HG03575 (cell line): Measurements from ENCODE around the gene TMEM255B.

Source experiments
- ATAC-seq: cut with Tn5 transposase; IDR thresholded peaks from one replicate; pipeline ENCODE4 v1.9.1; 2021; ENCODE audit not compliant: unreplicated experiment, insufficient number of reproducible peaks, low FRiP score; ENCODE audit errors: extremely low read depth

The TMEM255B gene

DNA sequence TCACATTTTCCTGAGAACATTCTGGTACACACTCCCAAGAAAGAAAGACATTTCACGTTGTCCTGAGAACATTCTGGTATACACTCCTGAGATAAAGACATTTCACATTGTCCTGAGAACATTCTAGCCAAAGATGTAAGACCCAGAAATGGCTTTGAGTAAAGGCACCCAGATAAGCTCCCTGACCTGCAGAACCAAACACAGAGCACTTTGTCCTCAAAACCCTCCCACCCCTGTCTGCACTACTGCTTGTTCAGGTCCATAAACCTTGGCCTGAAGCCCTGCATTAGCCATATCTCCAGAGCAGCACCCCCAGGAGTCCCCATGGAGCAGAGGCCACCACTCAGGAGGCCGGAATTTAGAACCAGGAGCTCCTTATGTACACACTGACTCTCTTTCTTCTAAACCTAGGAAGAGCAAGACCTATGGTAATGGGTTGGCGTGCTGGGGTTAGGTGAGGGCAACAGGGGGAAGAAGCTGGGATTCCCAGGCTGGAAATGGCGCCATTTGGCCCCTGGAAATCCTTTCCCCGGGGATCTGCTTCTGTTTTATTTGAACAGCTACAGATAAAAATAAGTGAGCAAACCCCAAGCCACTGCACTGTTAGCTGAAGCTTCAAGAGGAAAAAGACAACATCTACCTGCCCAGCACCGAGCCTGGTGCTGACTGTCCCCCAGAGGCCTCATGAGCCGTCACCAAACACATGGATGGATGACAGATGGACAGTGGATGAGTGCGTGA, 91.1 kb downstream of the TMEM255B start:
- ATAC-seq, result no peak

DNA sequence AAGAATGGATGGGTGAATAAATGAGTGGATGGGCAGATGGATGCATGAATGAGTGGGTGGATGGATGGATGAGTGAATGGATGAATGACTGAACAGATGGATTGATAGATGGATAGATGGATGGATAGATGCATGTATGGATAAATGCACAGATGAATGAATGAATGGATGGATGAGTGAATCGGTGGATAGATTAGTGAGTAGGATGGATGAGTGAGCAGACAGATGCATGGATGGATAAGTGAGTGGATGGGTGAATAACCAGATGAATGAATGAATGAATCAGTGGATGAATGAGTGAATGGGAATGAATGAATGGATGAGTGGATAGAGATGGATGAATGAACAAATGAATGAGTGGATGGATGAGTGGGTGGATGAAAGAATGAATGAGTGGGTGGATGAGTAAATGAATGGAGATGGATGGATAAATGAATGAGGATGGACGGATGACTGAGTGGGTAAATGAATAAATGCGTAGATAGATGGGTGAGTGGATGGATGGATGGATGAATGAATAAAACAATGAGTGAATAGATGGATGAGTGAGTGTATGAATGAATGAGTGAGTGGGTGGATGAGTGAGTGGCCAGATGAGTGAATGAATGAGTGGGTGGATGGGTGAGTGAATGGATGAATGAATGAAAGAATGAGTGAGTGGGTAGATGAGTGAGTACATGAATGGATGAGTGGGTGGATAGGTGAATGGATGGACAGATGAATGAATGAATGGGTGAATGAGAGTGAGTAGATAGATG, 91.9 kb downstream of the TMEM255B start:
- no peak for ATAC-seq

DNA sequence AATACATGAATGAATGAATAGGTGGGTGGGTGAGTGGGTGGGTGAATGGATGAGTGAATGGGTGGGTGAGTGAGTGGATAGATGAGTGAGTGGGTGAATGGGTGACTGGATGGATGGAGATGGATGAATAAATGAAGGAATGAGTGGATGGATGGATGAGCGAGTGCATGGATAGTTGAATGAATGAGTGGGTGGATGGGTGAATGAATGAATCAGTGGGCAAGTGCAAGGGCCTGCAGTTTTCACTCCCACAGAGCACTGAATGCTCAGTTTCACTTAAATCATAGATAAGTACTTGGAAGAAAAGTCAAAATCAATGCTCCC, 92.4 kb downstream of the TMEM255B start:
- ATAC-seq, result no peak

DNA sequence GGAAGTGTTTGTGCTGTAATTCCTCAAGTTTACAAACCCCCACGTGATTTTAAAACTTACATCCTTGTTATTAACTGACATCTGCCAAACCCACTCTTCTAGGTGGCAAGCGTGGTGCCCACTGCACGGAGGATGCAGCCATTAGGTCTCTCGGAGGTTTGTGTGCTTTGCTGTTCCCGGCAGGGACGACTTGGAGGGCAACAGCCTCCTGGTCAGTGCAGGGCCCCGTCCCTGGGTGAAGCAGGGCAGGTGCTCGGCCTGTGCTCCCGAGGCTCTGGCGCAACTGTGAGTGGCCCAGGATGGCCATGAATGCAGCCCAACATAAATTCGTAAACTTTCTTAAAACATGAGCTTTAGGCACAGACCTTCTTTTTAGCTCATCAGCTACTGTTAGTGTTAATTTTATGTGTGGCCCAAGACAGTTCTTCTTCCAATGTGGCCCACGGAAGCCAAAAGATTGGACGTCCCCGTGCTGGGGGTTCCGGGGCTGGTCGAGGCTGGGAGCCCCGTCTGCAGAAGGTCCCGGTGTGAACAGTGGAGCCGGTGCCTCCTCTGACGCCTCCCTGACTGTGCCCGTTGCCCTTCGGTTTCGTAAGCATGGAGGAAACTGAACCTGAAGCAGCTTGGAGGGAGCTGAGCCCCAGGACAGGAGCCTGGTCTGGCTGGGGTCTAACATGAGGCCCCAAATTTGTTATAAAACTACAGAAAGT, 93.0 kb downstream of the TMEM255B start:
- no peak for ATAC-seq

DNA sequence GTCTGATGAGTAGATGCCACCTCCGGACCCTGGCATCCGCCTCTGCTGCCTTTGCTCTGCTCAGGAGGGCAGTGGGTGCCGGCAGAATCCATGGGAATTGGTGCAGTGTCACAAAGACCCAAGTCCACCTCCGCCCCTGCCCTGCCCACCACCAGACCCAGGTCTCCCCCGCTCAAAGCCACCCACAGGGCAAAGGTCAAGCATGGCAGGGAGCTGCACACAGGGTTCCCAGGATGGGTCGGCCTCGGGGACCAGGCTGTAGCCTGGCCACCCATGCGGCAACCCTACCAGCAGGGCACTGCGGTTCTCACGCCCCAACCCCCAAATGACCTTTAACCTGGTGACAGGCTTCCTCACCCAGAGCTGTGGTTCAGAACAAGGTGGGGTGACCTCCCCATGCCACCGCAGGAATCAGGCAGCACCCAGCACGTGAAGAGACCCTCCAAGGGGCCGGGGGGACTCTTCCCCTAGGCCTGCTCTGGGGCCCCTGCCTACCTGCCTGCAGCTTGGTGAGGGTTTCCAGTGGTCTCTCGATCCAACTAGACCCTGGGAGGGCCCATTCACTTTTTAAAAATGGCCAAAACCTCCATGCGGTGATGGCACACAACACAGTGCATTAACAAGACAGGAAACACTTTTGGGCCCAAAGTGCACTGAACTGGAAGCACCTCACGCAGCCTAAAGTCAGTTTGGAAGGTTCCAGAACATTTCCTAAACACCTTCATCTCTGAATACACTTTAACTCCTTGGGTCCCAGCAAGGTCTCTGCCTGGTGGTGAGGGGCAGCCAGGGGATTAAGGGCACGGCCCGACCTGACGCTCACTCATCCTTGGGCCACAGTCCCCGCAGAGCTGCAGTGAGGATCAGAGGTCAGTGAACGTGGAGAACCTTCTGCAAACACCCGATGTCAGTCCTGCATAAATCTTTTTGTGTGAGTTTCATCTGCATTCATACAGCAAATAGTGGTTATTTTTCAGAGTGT, 93.8 kb downstream of the TMEM255B start:
- ATAC-seq, result no peak

DNA sequence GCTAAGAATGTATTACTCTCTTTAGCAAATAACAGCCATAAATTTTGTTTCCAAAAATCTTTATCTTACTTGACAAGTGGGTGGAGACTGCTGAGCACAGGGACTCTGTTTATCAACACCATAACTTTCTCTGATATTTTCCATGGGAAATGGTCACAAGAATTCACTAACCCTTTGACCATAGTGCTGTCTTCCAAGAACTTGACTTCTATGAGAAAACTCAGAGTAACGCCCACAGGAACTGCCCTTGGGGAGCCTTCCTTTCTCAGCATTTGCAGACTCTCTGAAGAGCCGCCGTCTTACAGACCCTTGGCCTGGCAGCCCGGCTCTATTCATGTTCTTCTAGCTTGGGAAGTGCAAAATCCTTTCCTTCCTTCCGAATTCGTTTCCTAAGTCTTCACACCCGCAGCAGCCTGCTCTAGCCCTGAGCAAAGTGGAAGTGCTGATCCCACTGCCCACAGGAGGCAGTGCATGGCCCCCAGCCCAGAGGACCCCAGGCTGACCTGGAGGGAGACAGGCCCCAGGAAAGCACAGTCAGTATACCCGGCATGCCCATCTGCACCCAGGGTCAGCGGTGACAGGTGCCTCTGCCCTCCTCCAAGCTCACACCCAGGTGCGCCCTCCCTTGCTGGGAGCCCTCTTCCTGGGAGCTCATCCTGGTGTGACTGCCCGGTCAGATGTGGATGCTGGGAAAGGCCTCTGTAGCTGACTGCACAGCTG, 94.7 kb downstream of the TMEM255B start:
- no peak for ATAC-seq

DNA sequence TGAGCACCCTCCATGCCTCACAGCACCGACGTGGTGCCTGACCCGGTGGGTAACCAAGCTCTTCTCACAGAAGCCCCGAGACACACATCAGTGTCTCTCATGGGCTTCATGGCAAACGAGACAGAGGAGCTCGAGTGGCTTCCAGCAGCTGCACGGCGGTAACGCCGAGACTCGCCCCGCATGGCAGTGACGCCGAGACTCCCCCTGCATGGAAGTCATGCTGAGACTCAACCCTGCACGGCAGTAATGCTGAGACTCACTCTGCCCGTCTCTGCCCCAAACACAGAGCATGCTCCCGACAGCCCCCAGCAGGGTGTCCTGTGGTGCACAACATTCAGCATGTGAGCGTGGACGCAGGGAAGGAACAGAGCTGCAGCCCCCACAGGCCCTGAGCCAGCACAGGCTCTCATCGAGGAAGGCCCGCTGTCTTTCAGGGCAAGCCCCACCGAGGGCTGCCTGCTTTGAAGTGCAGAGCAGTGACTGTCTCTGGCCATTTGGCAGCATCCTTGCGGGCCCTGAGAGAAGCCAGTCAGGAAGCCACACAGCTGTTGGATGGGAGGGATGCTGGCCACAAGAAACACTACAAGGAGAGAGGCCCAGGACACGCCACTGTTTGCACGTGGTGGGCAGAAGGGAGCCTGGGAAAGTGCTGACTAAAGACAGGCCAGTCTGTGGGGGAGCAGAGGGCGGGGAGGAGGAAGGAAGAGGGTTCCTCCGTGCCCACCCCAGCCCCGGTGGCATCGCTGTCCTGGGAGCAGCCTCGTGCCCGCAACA, 95.4 kb downstream of the TMEM255B start:
- ATAC-seq, result no peak

DNA sequence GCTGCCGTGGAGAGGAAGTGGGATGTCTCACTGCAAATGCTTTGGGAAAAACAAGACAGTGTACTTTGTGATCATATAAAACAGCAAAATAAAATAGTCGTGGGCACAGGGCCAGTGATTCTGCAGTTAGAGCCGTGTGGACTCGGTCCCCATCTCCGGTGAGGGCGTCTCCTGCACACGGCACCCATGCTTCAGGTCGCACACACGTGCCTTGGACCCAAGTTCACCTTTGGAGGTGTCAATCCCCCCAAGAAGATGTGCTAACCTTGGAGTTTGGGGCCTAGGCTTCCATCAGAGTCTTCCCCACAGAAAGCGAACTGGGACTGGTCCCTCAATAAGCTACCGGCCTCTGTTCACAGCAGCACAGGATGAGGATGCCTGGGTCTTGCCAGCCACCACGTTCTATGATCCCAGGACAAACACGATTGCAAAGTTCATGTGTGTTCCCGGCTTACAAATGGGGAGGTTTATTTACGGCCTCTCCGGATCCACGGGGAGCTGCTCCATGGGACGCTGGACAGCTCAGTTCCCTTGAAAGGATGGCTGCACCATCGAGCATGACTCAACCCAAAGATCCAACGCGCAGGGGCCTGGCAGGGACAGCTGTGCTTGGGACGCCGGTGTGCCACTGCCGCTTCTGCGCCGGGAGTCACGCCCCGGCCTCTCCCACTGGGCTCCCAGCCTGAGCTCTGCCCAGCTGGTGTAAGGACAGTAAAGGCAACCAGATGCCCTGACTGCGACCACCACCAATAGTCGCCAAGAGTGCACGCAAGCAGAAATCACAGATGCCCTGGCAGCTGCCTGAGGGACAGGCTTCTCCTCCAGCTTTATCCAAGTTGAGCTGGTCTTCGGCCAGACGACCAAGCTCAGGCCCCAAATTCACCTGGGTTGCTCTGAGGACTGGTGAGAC, 96.2 kb downstream of the TMEM255B start:
- ATAC-seq, result no peak

DNA sequence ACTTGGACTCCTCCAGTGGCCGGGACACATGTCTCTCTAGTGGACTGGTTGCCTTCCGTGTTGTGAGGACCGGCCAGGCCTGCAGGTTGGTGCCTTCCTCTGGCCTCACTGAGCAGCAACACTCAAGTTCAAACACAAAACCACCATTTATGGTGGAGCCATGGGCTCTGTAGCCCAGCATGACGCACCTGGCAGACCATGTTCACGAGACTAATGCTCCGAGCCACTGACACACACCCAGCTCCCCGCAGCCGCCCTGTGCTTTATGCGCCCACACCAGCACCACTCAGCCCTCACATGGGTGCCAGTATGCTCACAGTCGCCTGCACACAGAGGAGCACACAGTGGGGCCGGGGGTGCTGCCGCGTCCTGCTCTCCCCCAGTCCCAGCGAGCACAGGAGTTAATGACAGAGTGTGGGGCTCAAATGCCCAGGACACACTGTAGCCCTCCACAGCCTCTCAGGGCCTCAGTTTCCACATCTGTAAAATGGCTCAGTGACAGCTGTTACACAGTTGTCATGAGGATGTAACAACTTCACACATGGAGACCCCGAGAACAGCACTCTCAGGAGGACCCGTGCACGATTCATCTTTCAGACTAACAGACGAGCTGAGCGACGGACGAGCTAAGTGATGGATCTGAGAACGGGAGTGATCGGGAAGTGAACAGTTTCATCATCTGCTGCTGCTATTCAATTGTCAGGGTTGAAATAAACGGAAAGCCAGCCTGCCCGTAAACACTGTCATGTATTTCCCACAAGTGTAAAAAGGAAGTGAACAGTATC, 97.1 kb downstream of the TMEM255B start:
- no peak for ATAC-seq

DNA sequence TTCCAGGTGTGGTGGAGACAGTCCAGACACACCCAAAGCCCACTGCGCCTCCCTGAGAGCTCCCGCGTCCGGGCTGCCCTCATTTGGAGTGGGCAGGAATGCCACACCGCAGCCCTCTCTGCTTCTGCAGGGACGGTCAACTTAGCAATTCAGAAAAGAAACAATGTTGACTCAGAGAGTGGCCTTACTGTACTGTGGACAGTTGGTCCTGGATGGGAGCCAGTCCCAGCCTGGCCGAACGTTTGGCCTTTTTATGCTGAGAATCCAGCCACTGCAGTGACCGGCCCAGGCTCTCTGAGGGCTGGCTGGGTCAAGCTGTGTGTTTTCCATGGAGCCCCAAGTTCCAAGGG, 97.7 kb downstream of the TMEM255B start:
- no peak for ATAC-seq

DNA sequence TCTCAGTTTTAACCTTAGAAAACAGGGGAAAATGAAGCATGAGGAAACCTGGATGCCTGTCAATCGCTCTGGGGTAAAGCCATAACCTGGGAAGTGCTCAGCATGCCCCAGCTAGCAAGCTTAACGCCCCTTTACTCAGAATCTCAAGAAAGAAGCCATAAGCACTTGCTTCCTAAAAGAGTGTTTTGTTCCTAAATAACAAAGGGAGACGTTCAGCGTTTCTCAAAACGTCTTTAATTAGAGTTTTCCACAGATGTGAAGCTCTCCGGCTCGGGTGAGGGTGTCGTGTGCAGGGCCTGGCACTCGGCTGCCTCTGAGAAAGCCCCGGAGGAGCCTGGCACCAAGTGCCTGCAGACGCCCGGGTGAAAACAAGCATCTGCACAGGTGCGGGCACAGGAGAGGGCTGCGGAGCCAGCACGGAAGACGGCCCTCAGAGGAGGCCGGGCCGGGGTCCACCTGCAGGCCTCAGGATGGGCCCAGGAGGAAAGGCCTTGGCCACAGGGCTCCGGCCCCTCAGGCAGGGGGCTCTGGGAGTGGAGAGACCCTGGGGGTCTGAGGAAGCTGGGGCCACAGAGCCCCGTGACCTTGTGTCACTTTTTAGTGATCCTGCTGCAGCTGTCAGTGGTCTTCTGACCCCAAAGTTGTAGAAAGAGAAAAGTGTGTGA, 98.6 kb downstream of the TMEM255B start:
- no peak for ATAC-seq

DNA sequence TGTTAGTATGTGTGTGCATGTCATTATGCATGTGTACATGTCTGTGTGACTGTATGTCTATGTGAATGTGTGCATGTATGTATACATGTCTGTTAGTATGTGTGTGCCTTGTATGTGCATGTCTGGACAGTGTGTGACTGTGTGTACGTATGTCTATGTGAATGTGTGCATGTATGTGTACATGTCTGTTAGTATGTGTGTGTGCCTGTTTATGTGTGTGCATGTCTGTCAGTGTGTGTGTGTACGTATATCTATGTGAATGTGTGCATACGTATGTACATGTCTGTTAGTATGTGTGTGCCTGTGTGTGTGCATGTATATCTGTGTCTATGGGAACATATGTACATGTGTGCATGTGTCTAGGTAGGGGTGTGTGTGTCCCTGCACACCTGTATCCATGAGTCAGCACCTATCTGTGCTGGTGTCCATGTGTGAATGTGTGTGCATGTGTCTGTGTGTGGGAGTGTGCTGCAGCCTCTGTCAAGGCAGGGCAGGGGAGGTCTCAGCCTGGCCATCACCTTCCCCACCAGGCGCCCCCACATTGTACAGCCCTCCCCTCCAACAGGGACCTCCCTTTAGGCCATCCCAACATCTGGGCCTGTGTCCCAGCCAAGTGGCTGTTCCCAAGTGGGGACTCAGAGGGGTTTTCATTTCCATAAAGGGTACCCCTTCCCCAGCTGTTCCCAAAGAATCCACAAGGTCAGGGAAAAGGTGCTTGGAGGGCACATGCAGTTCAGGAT, 100.5 kb downstream of the TMEM255B start:
- no peak for ATAC-seq

DNA sequence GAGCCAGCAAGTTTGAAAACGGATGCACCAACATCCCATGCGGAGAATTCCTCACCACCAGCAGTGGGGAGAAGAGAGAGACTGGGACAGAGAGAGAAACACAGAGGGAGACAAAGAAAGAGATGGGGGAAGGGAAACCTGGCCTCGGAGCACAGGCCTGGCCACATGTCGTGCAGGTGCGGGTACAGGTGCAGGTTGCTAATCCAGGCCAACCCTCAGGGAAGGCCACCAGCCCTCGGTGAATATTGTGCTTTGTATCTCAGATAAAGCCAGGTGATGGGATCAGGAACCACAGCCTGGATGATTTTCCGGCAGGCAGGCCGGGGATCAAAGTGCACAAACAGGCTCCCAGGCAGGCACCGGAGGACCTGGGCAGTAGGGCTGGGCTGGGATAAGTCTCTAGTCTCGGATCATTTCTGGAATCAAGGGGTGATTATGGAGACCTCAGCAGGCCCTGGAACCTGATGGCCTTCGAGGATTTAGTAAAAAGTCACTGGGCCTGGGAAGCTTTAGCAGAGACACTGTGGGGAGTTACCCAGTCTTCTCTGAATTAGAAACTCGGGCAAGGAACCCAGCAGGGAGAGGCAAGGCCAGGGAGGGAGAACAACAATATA, 101.1 kb downstream of the TMEM255B start:
- ATAC-seq, result no peak

DNA sequence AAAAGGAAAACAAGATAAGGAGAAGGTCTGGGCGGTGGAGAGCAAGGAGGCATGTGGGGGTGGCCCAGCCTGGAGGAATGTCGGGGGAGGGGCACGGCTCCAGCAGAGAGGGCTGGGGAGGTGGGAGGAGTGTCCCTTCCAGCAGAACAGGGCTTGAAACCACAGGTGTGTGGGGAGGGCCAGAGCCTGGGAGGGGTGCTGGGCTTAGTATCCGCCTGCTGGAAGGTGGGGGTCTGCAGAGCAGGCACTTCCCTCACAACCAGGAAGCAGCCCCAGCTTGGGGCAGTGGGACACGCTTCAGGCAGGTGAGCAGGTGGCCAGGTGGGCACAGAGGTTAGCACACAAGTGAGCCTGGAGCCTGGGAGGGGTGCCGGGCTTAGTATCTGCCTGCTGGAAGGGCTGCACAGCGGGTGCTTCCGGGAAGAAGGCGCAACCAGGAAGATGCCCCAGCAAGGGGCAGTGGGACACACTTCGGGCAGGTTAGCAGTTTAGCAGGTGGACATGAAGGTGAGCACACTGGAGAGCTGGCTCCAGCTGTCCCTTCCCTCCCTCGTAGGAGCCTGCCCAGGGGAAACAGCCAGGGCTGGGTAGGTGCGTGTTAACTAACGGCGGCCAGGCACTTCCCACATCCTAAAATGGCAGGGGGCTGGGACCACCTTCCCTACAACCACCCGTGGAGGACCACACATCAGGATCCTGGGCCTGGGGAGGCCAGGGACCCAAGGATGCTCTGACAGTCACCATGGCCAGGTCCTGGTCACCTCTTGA, 101.8 kb downstream of the TMEM255B start:
- ATAC-seq, result no peak
